ENCODE measurements around the gene DNAJC24.
"Not testable (repeated sequence)": the region's sequence is repeated elsewhere in the genome, so short reads cannot be mapped to it uniquely, and the experiment has no call there.

Gene DNAJC24, protein sequence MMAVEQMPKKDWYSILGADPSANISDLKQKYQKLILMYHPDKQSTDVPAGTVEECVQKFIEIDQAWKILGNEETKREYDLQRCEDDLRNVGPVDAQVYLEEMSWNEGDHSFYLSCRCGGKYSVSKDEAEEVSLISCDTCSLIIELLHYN

GRCh38 chr11:31369348-31370329 lies at the start of gene DNAJC24, which contains the start of gene DCDC1:
DNAJC24 (plus strand) TSS chr11:31369860; CDS start chr11:31370749, 889 bp downstream.
DCDC1 (minus strand) TSS chr11:31369739; CDS start chr11:31328280, 41,459 bp downstream.
- DNase-seq = peak; percentile 46

- not testable (repeated sequence) for DNase-seq
These were observed 48.2 kb upstream of the DNAJC24 start for GRCh38 chr11:31321494-31321893.

DNA sequence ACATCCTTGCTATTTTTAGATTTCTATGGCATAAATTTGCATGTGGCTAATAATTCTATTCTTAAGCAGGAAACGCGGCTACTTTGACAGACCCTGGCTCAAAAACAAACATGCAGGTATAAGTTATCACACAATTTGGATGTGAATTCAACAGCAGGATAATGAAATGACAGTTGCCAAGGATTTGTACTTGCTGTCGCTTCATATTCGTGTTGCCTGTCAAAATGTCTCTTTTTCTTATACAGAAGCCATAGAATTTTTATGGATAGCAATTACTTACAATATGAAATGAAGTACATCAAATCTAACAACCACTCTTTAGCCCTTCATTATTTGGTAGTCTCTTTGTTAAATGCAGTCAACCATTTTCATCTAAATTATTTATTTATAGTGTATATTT lies 46.5 kb upstream of the DNAJC24 start:
- DNase-seq = no peak

- no peak for DNase-seq
These were observed 44.5 kb upstream of the DNAJC24 start for GRCh38 chr11:31325160-31325559.

- DNase-seq = no peak
These were observed 43.1 kb upstream of the DNAJC24 start for GRCh38 chr11:31326470-31327148.

- DNase-seq = no peak
These were observed 42.2 kb upstream of the DNAJC24 start for GRCh38 chr11:31327417-31327816.

GRCh38 chr11:31328697-31329096 lies 41.0 kb upstream of the DNAJC24 start:
- no peak for DNase-seq

- no peak for DNase-seq
These were observed 31.9 kb upstream of the DNAJC24 start for GRCh38 chr11:31337806-31338205.

DNA sequence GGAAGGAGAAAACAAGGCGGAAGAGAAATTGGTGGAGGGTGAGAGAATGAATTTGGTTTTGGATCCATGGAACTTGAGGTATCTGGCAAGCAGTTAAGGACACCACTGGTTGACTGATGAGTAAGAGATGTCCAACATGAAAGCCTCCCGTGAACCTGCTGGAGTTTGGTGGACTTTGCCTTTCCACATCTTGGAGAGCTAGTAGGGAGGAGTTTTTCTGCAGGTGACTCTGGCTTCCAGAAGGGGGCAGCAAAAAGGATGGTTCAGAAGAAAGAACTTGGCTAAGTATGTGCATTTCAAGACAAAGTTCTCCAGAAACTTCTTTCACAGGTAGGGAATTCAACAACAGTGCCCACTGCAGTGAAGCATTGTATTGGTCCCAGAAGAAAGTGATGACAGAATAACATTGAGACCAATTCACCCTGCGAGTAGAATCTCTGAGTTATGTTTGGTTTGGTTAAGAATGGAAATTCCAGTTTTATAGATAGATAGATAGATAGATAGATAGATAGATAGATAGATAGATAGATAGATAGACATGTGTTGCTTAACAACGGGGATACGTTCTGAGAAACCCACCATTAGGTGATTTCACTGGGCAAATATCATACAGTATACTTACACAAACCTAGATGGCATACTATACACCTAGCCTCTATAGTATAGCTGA lies 28.6 kb upstream of the DNAJC24 start:
- no peak for DNase-seq

- no peak for DNase-seq
These were observed 18.5 kb upstream of the DNAJC24 start for GRCh38 chr11:31351168-31351567.

- DNase-seq = no peak
These were observed 14.5 kb upstream of the DNAJC24 start for GRCh38 chr11:31355131-31355530.

DNA sequence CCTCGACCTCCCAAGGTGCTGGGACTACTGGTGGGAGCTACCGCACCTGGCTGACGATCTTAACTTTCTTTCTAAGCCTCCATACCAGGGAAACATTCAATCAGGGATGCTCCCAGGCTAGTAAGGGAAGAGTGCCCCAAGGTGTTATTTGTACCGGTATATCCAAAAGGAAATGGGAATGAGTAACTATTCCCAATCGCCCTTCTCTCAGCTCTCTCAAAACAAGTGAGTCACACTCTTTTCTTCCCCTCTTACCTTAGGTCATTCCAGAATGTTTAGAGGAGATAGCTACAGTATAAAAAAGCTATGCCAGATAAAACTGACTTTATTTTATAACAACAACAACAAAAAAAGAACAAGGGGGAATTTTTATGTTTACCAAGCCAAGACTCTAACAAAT lies 13.8 kb upstream of the DNAJC24 start:
- DNase-seq = no peak

- DNase-seq = no peak
These were observed 7.9 kb upstream of the DNAJC24 start for GRCh38 chr11:31361743-31362142.

GRCh38 chr11:31366795-31367194 lies 2.9 kb upstream of the DNAJC24 start:
- no peak for DNase-seq

DNA sequence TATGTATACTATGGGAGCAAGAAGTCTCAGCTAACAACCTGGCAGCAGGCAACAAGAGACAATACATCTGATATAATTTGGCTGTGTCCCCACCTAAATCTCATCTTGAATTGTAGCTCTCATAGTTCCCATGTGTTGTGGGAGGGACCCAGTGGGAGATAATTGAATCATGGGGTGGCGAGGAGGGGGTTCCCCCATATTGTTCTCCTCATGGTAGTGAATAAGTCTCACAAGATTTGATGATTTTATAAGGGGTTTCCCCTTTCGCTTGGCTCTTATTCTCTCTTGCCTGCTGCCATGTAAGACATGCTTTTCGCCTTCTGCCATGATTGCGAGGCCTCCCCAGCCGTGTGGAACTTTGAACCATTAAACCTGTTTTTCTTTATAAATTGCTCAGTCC lies 6.2 kb downstream of the DNAJC24 start:
- DNase-seq = no peak

- no peak for DNase-seq
These were observed 13.5 kb downstream of the DNAJC24 start for GRCh38 chr11:31383116-31383515.

- DNase-seq = no peak
These were observed 17.7 kb downstream of the DNAJC24 start for GRCh38 chr11:31387379-31387778.

- no peak for DNase-seq
These were observed 27.7 kb downstream of the DNAJC24 start for GRCh38 chr11:31397239-31397834.

DNA sequence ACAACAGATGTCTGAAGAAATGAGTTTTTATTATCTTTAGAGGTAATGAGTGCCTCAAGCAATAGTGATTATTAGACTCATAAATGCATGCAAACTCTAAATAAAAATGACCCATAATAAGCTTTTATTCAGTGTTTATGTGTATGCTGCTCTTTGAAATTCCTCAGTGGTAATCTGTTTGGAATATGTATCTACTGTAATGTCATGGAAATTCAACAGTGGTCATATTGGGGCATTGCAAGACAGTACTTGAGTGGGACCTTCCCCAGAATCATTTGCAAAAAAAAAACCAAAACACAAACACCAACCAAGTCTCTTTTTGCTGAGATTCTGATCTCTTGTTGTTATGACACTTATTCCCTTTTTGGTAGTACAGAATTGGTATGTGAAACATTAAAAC lies 35.0 kb downstream of the DNAJC24 start:
- DNase-seq = no peak

GRCh38 chr11:31408201-31408600 lies 38.5 kb downstream of the DNAJC24 start:
- no peak for DNase-seq

DNA sequence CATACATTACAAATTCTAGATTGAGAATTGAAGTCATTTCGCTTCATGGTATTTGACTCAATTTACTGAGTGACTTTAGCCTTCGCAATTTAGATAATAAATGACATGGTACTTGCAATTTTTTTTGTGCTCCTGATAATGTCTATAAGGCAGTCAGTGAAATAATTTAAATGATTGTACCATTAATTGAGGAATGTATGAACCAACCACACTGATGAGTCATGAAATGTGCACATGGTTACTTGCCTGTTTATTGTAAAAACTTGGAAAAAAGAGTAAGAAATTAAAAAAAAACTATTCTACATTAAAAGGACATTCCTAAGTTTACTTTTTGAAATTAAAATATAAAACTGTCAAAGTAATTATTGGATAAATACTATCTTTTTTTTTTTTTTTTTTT lies 43.3 kb downstream of the DNAJC24 start:
- DNase-seq = no peak

DNA sequence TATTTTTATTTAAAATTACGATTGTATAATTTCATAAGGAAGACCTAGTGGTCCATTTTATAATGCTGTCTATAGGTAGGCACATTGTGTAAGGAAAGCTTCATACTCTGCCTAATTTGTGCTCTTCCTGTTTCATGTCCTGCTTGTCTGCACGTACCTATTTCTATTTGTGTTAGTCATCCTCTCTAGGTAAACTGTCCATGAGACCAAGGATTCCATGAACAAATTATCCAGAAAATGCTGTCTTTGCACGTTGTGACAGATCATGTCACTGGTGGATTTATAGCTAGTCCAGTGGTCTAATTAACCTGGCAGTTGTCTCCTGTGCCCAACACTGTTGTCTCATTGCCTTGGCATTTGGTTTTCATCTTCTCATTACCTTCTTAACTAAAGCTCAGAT lies 44.7 kb downstream of the DNAJC24 start:
- no peak for DNase-seq

DNA sequence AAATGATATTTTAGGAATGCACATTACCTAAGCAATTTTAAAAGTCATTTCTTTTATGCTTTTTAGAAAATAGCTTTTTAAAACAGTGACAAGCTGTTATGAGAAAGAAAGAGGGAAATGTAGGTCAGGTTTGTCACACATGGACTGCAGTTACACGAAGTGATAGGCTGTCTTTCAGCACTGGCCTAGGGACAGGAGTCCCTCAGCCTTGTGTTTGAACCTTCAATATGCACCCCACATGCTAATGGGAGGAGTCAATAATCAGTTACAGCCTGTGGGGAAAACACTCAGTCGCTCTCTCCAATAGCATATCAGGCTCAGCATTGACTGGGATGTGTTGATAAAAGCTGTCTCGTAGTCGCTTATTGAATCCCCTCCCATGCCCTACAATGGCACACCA lies 45.8 kb downstream of the DNAJC24 start:
- no peak for DNase-seq

All from 8988T (cell line).